CD8-positive, alpha-beta memory T cell (primary cell): Measurements from ENCODE around the gene ENGASE. TPM values are rescaled to one million over a fixed set of nuclear protein-coding genes. Genes with fewer than 3 reads are reported as not detected.

Source experiments
- CTCF ChIA-PET: fragments of 350-600 bp; sonication (Branson Sonifier 250); formaldehyde crosslinking; loops from one replicate; lab custom pipeline; 2021; ENCODE audit warnings: antibody characterized with exemption; lab: Charles Lee
- POLR2A ChIA-PET: fragments of 350-600 bp; sonication (Branson Sonifier 250); formaldehyde crosslinking; loops from one replicate; lab custom pipeline; 2021; ENCODE audit warnings: antibody characterized with exemption; lab: Charles Lee
- DNase-seq, 5 donors: peaks; one replicate each; pipeline versions ENCODE4 v3.0.0 to v3.0.0-alpha.2; 2020 to 2022; ENCODE audit warnings: mixed read lengths in 1 of 5
- H3K27ac ChIP-seq: one replicate; pipeline ENCODE4 v1.7.0; 2013; ENCODE audit warnings: low read depth, mild to moderate bottlenecking, low read length, moderate library complexity
- H3K27me3 ChIP-seq: 2 replicates; pipeline ENCODE4 v1.7.0; 2013; ENCODE audit warnings: low read length, mild to moderate bottlenecking; ENCODE audit not compliant: insufficient read depth, poor library complexity, severe bottlenecking
- H3K36me3 ChIP-seq: 2 replicates; pipeline ENCODE4 v1.7.0; 2013; ENCODE audit warnings: mild to moderate bottlenecking, low read length, moderate library complexity; ENCODE audit not compliant: insufficient read depth
- H3K4me1 ChIP-seq: 2 replicates; pipeline ENCODE4 v1.7.0; 2013; ENCODE audit warnings: mild to moderate bottlenecking, low read length, moderate library complexity; ENCODE audit not compliant: insufficient read depth
- H3K4me3 ChIP-seq: 2 replicates; pipeline ENCODE4 v1.7.0; 2013; ENCODE audit warnings: mild to moderate bottlenecking, low read length
- H3K9me3 ChIP-seq: 2 replicates; pipeline ENCODE4 v1.7.0; 2013; ENCODE audit warnings: mild to moderate bottlenecking, low read length
- H3K27ac Mint-ChIP-seq, 8 donors: one replicate each; pipeline ENCODE4 v1.8.0; 2020 to 2021; ENCODE audit warnings: mixed read lengths in 8 of 8, mild to moderate bottlenecking in 6 of 8, inconsistent platforms in 3 of 8, moderate library complexity in 3 of 8
- H3K27me3 Mint-ChIP-seq, 2 donors: one replicate each; pipeline ENCODE4 v1.8.0; 2020 to 2021; ENCODE audit warnings: mixed read lengths in 2 of 2, mild to moderate bottlenecking in 1 of 2, moderate library complexity in 1 of 2
- H3K36me3 Mint-ChIP-seq, 3 donors: one replicate each; pipeline ENCODE4 v1.8.0; 2020 to 2021; ENCODE audit warnings: mixed read lengths in 3 of 3, inconsistent platforms in 1 of 3, mild to moderate bottlenecking in 1 of 3
- H3K4me1 Mint-ChIP-seq, 3 donors: one replicate each; pipeline ENCODE4 v1.8.0; 2020 to 2021; ENCODE audit warnings: mixed read lengths in 3 of 3, inconsistent platforms in 1 of 3, mild to moderate bottlenecking in 1 of 3
- H3K4me3 Mint-ChIP-seq, 7 donors: one replicate each; pipeline ENCODE4 v1.8.0; 2020 to 2021; ENCODE audit warnings: mixed read lengths in 7 of 7, mild to moderate bottlenecking in 6 of 7, moderate library complexity in 4 of 7, inconsistent platforms in 2 of 7
- H3K9me3 Mint-ChIP-seq, 5 donors: one replicate each; pipeline ENCODE4 v1.8.0; 2020 to 2022; ENCODE audit warnings: mixed read lengths in 5 of 5, mild to moderate bottlenecking in 3 of 5, moderate library complexity in 2 of 5, inconsistent platforms in 1 of 5
- polyA plus RNA-seq: library from polyadenylated mRNA; unstranded; fragments of 300-500 nt; fragmentation: Illumina TruSeq; gene quantifications from one replicate; pipeline ENCODE4 v1.2.3, GENCODE V29; 2021
- total RNA-seq, 2 experiments: library from RNA; stranded (reverse); gene quantifications; one replicate each; pipeline ENCODE4 v1.2.3, GENCODE V29; 2021

Gene ENGASE
- total and polyA plus RNA-seq, 3 experiments from 2014 or later: 3.5 to 38.3 (median 33.2) TPM

- Histone ChIP-seq H3K4me3 (no peak overlapping the region), H3K27me3 (no peaks in the 10 kb centered on the region), H3K36me3 (no peaks in the 10 kb centered on the region), H3K4me1 (no peaks in the 10 kb centered on the region), H3K9me3 (no peaks in the 10 kb centered on the region), H3K27ac (no peak overlapping the region)
- ChIA-PET POLR2A (no interaction called here), CTCF (no interaction called here)
- Mint-ChIP-seq H3K36me3 (no peaks in the 10 kb centered on the region), H3K27ac (peak overlapping the region in 1 of 8 donors; percentile 83), H3K27me3 (peaks cover 3 to 7% of the 10 kb centered on the region in 2 donors), H3K4me3 (no peak overlapping the region), H3K9me3 (no peaks in the 10 kb centered on the region), H3K4me1 (no peaks in the 10 kb centered on the region)
- no peak for DNase-seq
Observed at GRCh38 chr17:79113699-79114457, 39.3 kb downstream of the ENGASE start.

- no peaks in the 10 kb centered on the region for H3K4me1 Mint-ChIP-seq
- CTCF ChIA-PET: interaction anchor here (0.9 kb wide), 1 partner anchor 27 kb away, joined by 3 read pairs; no protein-coding TSS in a partner anchor
- no peaks in the 10 kb centered on the region for H3K36me3 Mint-ChIP-seq
- Histone ChIP-seq H3K4me3 (no peak overlapping the region), H3K27me3 (no peaks in the 10 kb centered on the region), H3K27ac (no peak overlapping the region), H3K36me3 (no peaks in the 10 kb centered on the region), H3K4me1 (no peaks in the 10 kb centered on the region), H3K9me3 (no peaks in the 10 kb centered on the region)
- H3K4me3 Mint-ChIP-seq: no peak overlapping the region
- POLR2A ChIA-PET: no interaction called here
- peaks cover 3 to 7% of the 10 kb centered on the region in 2 donors for H3K27me3 Mint-ChIP-seq
- H3K9me3 Mint-ChIP-seq: no peaks in the 10 kb centered on the region
- no peak for DNase-seq
- peak overlapping the region in 1 of 8 donors; percentile 9 for H3K27ac Mint-ChIP-seq
Observed at GRCh38 chr17:79114458-79115301, 40.1 kb downstream of the ENGASE start.

GRCh38 chr17:79115487-79115886 lies 40.9 kb downstream of the ENGASE start:
- Mint-ChIP-seq H3K27ac (no peak overlapping the region), H3K4me1 (no peaks in the 10 kb centered on the region), H3K27me3 (peaks cover 3 to 7% of the 10 kb centered on the region in 2 donors), H3K4me3 (no peak overlapping the region), H3K36me3 (no peaks in the 10 kb centered on the region), H3K9me3 (no peaks in the 10 kb centered on the region)
- Histone ChIP-seq H3K27ac (no peak overlapping the region), H3K9me3 (no peaks in the 10 kb centered on the region), H3K36me3 (no peaks in the 10 kb centered on the region), H3K27me3 (no peaks in the 10 kb centered on the region), H3K4me3 (no peak overlapping the region), H3K4me1 (no peaks in the 10 kb centered on the region)
- ChIA-PET CTCF (interaction anchor here (0.9 kb wide), 1 partner anchor 28 kb away, joined by 3 read pairs; no protein-coding TSS in a partner anchor), POLR2A (no interaction called here)
- DNase-seq: no peak

- H3K4me3 Mint-ChIP-seq: no peak overlapping the region
- no peaks in the 10 kb centered on the region for H3K4me1 ChIP-seq
- no peaks in the 10 kb centered on the region for H3K9me3 ChIP-seq
- H3K27ac ChIP-seq: no peak overlapping the region
- no peak overlapping the region for H3K27ac Mint-ChIP-seq
- H3K4me3 ChIP-seq: no peak overlapping the region
- POLR2A ChIA-PET: no interaction called here
- DNase-seq: no peak
- H3K27me3 ChIP-seq: no peaks in the 10 kb centered on the region
- no peaks in the 10 kb centered on the region for H3K9me3 Mint-ChIP-seq
- H3K4me1 Mint-ChIP-seq: no peaks in the 10 kb centered on the region
- CTCF ChIA-PET: no interaction called here
- H3K36me3 ChIP-seq: no peaks in the 10 kb centered on the region
- no peaks in the 10 kb centered on the region for H3K36me3 Mint-ChIP-seq
- H3K27me3 Mint-ChIP-seq: peaks cover 3% of the 10 kb centered on the region in 2 donors
Observed at GRCh38 chr17:79116575-79117368, 42.1 kb downstream of the ENGASE start.

GRCh38 chr17:79117905-79118487 lies 43.4 kb downstream of the ENGASE start:
- Histone ChIP-seq H3K4me3 (no peak overlapping the region), H3K27me3 (no peaks in the 10 kb centered on the region), H3K4me1 (no peaks in the 10 kb centered on the region), H3K36me3 (no peaks in the 10 kb centered on the region), H3K27ac (no peak overlapping the region), H3K9me3 (no peaks in the 10 kb centered on the region)
- Mint-ChIP-seq H3K27ac (no peak overlapping the region), H3K36me3 (no peaks in the 10 kb centered on the region), H3K27me3 (peaks cover 3% of the 10 kb centered on the region in 2 donors), H3K4me3 (no peak overlapping the region), H3K9me3 (no peaks in the 10 kb centered on the region), H3K4me1 (no peaks in the 10 kb centered on the region)
- CTCF ChIA-PET: no interaction called here
- no peak for DNase-seq
- POLR2A ChIA-PET: no interaction called here

- ChIA-PET POLR2A (no interaction called here), CTCF (no interaction called here)
- Histone ChIP-seq H3K4me3 (no peak overlapping the region), H3K27me3 (no peaks in the 10 kb centered on the region), H3K4me1 (no peaks in the 10 kb centered on the region), H3K9me3 (no peaks in the 10 kb centered on the region), H3K36me3 (no peaks in the 10 kb centered on the region), H3K27ac (no peak overlapping the region)
- H3K36me3 Mint-ChIP-seq: no peaks in the 10 kb centered on the region
- no peak for DNase-seq
- H3K27ac Mint-ChIP-seq: no peak overlapping the region
- H3K4me3 Mint-ChIP-seq: no peak overlapping the region
- H3K4me1 Mint-ChIP-seq: no peaks in the 10 kb centered on the region
- H3K27me3 Mint-ChIP-seq: peaks cover 1 to 3% of the 10 kb centered on the region in 2 donors
- H3K9me3 Mint-ChIP-seq: no peaks in the 10 kb centered on the region
Observed at GRCh38 chr17:79118924-79119323, 44.3 kb downstream of the ENGASE start.

- Histone ChIP-seq H3K4me1 (no peaks in the 10 kb centered on the region), H3K27me3 (no peaks in the 10 kb centered on the region), H3K9me3 (no peaks in the 10 kb centered on the region), H3K4me3 (no peak overlapping the region), H3K36me3 (no peaks in the 10 kb centered on the region), H3K27ac (no peak overlapping the region)
- DNase-seq: no peak
- ChIA-PET CTCF (no interaction called here), POLR2A (no interaction called here)
- Mint-ChIP-seq H3K36me3 (no peaks in the 10 kb centered on the region), H3K27me3 (peaks cover 3% of the 10 kb centered on the region in 2 donors), H3K4me1 (no peaks in the 10 kb centered on the region), H3K27ac (peak overlapping the region in 1 of 8 donors; percentile 39), H3K4me3 (no peak overlapping the region), H3K9me3 (no peaks in the 10 kb centered on the region)
Observed at GRCh38 chr17:79120259-79120658, 45.6 kb downstream of the ENGASE start.
